Measurements from ENCODE around the gene WDFY2. TPM values are rescaled to one million over a fixed set of nuclear protein-coding genes. Genes with fewer than 3 reads are reported as not detected.

The WDFY2 gene
- total RNA-seq, 3 donors from 2014 or later (not counting 1 experiment from before 2014, with no cell fraction given), result 29.5 to 32.1 (median 31.3) TPM

GRCh38 chr13:51768378-51768921 lies 184.2 kb downstream of the WDFY2 start:
- Histone ChIP-seq H3K27me3 (ENCODE audit: control insufficient read depth, insufficient read depth, low read length) (no peaks in the 10 kb centered on the region), H3K27ac (ENCODE audit: low read length) (no peak overlapping the region), H3K9me3 (ENCODE audit: control insufficient read depth, insufficient read depth, low read length) (no peaks in the 10 kb centered on the region), H3K36me3 (ENCODE audit: control insufficient read depth, insufficient read depth, low read length) (peaks cover 3% of the 10 kb centered on the region), H3K4me1 (ENCODE audit: control insufficient read depth, insufficient read depth, low read length) (peaks cover 13% of the 10 kb centered on the region), H3K4me3 (ENCODE audit: low read length) (no peak overlapping the region)
- WGBS (ENCODE audit: insufficient coverage), result 94% methylated on average over 15 of the region's 15 CpGs
- Mint-ChIP-seq H3K4me1 (peaks cover 16 to 17% of the 10 kb centered on the region in 2 donors), H3K27me3 (ENCODE audit: low read depth in 2 of 2) (no peaks in the 10 kb centered on the region), H3K36me3 (no peaks in the 10 kb centered on the region), H3K4me3 (no peak overlapping the region), H3K9me3 (no peaks in the 10 kb centered on the region), H3K27ac (no peak overlapping the region)
- TF ChIP-seq, protein P1, sequence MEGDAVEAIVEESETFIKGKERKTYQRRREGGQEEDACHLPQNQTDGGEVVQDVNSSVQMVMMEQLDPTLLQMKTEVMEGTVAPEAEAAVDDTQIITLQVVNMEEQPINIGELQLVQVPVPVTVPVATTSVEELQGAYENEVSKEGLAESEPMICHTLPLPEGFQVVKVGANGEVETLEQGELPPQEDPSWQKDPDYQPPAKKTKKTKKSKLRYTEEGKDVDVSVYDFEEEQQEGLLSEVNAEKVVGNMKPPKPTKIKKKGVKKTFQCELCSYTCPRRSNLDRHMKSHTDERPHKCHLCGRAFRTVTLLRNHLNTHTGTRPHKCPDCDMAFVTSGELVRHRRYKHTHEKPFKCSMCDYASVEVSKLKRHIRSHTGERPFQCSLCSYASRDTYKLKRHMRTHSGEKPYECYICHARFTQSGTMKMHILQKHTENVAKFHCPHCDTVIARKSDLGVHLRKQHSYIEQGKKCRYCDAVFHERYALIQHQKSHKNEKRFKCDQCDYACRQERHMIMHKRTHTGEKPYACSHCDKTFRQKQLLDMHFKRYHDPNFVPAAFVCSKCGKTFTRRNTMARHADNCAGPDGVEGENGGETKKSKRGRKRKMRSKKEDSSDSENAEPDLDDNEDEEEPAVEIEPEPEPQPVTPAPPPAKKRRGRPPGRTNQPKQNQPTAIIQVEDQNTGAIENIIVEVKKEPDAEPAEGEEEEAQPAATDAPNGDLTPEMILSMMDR (IDR thresholded peaks at IDR 0.05), result no peak
- ATAC-seq (no peak), DNase-seq (no peak)
- intact Hi-C loops (cut with micrococcal nuclease), result no loop called here

DNA sequence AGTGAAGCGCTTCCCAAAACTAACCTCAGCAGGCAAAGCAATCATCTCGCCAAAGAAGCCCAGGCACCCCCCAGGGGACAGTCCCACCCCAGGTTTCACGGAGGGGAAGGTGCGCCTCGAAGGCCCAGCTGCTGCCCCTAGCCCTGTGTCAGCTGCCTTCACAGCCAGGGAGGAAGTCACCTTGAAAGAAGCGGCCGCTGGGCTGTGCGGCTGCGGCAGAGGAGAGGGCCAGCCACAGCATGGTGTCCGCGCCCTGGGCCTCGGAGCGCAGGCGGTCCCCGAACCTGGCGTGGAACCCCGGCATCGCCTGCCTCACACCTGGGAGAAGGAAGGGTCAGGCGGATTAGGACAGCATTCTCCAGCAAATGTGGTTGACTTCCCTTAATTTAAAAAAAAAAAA lies 184.7 kb downstream of the WDFY2 start:
- no peaks in the 10 kb centered on the region for H3K9me3 ChIP-seq (ENCODE audit: control insufficient read depth, insufficient read depth, low read length)
- H3K36me3 ChIP-seq (ENCODE audit: control insufficient read depth, insufficient read depth, low read length), result peaks cover 3% of the 10 kb centered on the region
- H3K27me3 ChIP-seq (ENCODE audit: control insufficient read depth, insufficient read depth, low read length), result no peaks in the 10 kb centered on the region
- H3K4me1 ChIP-seq (ENCODE audit: control insufficient read depth, insufficient read depth, low read length), result peaks cover 11% of the 10 kb centered on the region
- TF ChIP-seq, protein P1 (IDR thresholded peaks at IDR 0.05), result no peak
- H3K9me3 Mint-ChIP-seq, result no peaks in the 10 kb centered on the region
- peaks cover 14 to 16% of the 10 kb centered on the region in 2 donors for H3K4me1 Mint-ChIP-seq
- WGBS (ENCODE audit: insufficient coverage), result 92% methylated on average over 18 of the region's 19 CpGs
- no peak for DNase-seq
- no peaks in the 10 kb centered on the region for H3K27me3 Mint-ChIP-seq (ENCODE audit: low read depth in 2 of 2)
- no peak overlapping the region for H3K4me3 Mint-ChIP-seq
- H3K36me3 Mint-ChIP-seq, result no peaks in the 10 kb centered on the region
- no peak for ATAC-seq
- no peak overlapping the region for H3K27ac ChIP-seq (ENCODE audit: low read length)
- intact Hi-C loops (cut with micrococcal nuclease), result no loop called here
- H3K4me3 ChIP-seq (ENCODE audit: low read length), result no peak overlapping the region
- H3K27ac Mint-ChIP-seq, result no peak overlapping the region

GRCh38 chr13:51769455-51770127 lies 185.3 kb downstream of the WDFY2 start:
- Mint-ChIP-seq H3K9me3 (no peaks in the 10 kb centered on the region), H3K27ac (peak overlapping the region; percentile 42 to 56), H3K4me1 (peaks cover 8 to 9% of the 10 kb centered on the region in 2 donors), H3K4me3 (no peak overlapping the region), H3K36me3 (no peaks in the 10 kb centered on the region), H3K27me3 (ENCODE audit: low read depth in 2 of 2) (no peaks in the 10 kb centered on the region)
- TF ChIP-seq, protein P1 (IDR thresholded peaks at IDR 0.05), result no peak
- Histone ChIP-seq H3K36me3 (ENCODE audit: control insufficient read depth, insufficient read depth, low read length) (peaks cover 3% of the 10 kb centered on the region), H3K27me3 (ENCODE audit: control insufficient read depth, insufficient read depth, low read length) (no peaks in the 10 kb centered on the region), H3K4me1 (ENCODE audit: control insufficient read depth, insufficient read depth, low read length) (peaks cover 5% of the 10 kb centered on the region), H3K27ac (ENCODE audit: low read length) (no peak overlapping the region), H3K4me3 (ENCODE audit: low read length) (no peak overlapping the region), H3K9me3 (ENCODE audit: control insufficient read depth, insufficient read depth, low read length) (no peaks in the 10 kb centered on the region)
- intact Hi-C loops (cut with micrococcal nuclease), result no loop called here
- WGBS (ENCODE audit: insufficient coverage), result 90% methylated on average over 11 of the region's 11 CpGs
- DNase-seq (no peak), ATAC-seq (no peak)
